GM18517 (cell line): ENCODE measurements around the gene PRAMEF20.

Experiments used
- ATAC-seq: cut with Tn5 transposase; IDR thresholded peaks from one replicate; pipeline ENCODE4 v1.9.1; 2021; ENCODE audit warnings: mild to moderate bottlenecking, moderate library complexity; ENCODE audit not compliant: unreplicated experiment

The PRAMEF20 gene

DNA sequence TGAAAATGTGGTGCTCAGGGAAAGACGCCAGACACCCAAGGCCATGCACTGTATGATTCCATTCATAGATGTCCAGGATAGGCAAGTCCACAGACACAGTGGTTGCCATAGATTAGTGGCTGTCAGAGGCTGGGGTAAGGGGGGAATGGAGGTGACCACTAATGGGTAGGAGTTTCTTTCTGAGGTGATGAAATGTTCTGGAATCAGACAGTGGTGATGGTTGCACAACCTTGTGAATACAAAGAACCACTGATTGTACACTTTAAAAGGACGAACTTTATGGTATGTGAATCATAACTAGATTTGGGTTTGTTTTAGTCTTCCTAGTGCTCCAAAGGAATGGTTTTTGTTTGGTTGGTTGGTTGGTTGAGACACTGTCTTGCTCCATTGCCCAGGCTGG lies 51.7 kb downstream of the PRAMEF20 start:
- ATAC-seq: no peak

DNA sequence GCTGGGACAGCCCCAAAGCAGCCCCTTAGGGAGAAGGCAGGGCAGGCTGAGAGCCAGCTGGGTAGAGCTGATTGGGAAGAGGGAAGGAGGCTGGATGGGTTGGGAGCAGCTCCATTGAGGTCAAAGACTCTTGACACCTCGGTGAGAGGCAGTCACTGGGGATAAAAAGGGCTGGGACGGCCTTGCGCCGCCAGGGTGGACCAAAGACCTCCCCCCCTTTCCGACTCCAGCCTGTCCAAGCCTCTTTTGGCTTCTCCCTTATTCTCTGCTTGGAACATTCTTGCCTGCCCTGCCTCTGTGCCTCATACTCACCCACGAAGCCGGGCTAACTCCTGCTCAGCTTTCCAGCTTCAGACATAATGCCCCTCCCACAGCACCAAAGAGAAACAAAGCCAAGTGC lies 52.4 kb downstream of the PRAMEF20 start:
- no peak for ATAC-seq

DNA sequence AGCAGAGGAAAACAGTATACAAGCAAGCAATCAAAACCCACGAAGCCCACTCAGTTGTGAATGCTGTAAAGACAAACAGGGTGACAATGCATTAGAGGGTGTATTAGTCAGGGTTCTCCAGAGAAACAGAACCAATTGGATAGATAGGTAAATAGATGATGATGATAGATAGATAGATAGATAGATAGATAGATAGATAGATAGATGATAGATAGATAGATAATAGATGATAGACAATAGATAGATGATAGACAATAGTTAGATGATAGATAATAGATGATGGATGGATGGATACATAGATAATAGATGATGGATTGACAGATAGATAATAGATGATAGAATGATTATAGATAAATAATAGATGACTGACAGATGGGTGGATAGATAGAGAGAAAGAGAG lies 55.3 kb downstream of the PRAMEF20 start:
- no peak for ATAC-seq

DNA sequence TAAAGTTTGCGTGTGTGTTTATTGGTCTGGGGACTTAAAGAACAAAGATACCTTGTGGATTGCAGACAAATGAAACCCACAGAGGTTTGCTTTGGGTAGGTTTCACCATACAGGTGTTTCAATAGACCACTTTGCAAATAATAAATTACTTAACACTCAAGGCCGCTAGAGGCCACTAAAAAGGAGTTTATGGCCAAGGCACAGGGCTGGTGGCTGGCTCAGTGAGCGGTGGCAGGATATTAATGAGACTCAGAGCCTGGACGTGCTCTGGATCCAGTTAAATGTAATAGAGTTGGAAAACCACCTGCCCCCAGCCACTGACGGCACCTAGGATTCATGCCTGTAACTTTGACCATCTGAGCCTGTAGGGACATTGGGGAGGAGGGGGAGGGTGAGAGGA lies 59.1 kb downstream of the PRAMEF20 start:
- ATAC-seq: no peak
